Endothelial cell of umbilical vein (primary cell): ENCODE measurements around the gene CBFA2T3. TPM values are rescaled to one million over a fixed set of nuclear protein-coding genes. Genes with fewer than 3 reads are reported as not detected.

Experiments used
- BruUV-seq: library from RNA; stranded (reverse); fragments of 400-500 nt; replicated peaks from 2 replicates; lab custom pipeline; 2021; lab: Mats Ljungman, UMichigan
- CTCF ChIA-PET: fragments of 300-600, 350-600 bp; sonication (Branson Sonifier 250); formaldehyde crosslinking; loops from one replicate; lab custom pipeline; 2021; ENCODE audit warnings: antibody characterized with exemption, inconsistent platforms; lab: Charles Lee
- POLR2A ChIA-PET: fragments of 300-600, 350-600 bp; sonication (Branson Sonifier 250); formaldehyde crosslinking; loops from one replicate; lab custom pipeline; 2021; ENCODE audit warnings: antibody characterized with exemption, inconsistent platforms; lab: Charles Lee
- DNase-seq: peaks from one replicate; pipeline ENCODE4 v3.0.0-alpha.2; 2011; ENCODE audit warnings: low read depth, low spot score
- FAIRE-seq: peaks from 2 replicates; lab custom pipeline; 2011; peaks lifted over from hg19 to GRCh38; lab: Jason Lieb, UNC
- H2AFZ ChIP-seq: 2 replicates; pipeline ENCODE4 v1.6.0; 2012; ENCODE audit warnings: low read depth, low read length, control low read depth, inconsistent platforms
- H3K27ac ChIP-seq: 2 replicates; pipeline ENCODE4 v1.5.1; 2011; ENCODE audit warnings: low read depth, mild to moderate bottlenecking, control low read depth, low read length, moderate library complexity; ENCODE audit not compliant: insufficient read depth
- H3K27me3 ChIP-seq, 2 experiments: 2 replicates each; pipeline versions ENCODE4 v1.6.0 to v1.6.1; 2011; ENCODE audit warnings: low read length in 2 of 2, mixed read lengths in 1 of 2; ENCODE audit not compliant: control insufficient read depth in 2 of 2, insufficient read depth in 2 of 2
- H3K36me3 ChIP-seq, 2 experiments: 2 replicates in 1 of 2; 3 replicates in 1 of 2; pipeline ENCODE4 v1.5.1; 2011; ENCODE audit warnings: low read length in 2 of 2, mild to moderate bottlenecking in 1 of 2, moderate library complexity in 1 of 2; ENCODE audit not compliant: control insufficient read depth in 2 of 2, insufficient read depth in 2 of 2; ENCODE audit errors: extremely low read depth in 1 of 2
- H3K4me1 ChIP-seq: 3 replicates; pipeline ENCODE4 v1.5.1; 2011; ENCODE audit warnings: mild to moderate bottlenecking, low read length; ENCODE audit not compliant: control insufficient read depth, insufficient read depth; ENCODE audit errors: extremely low read depth
- H3K4me2 ChIP-seq: 2 replicates; pipeline ENCODE4 v1.6.1; 2011; ENCODE audit warnings: low read length, control low read depth, mixed read lengths; ENCODE audit not compliant: insufficient read depth
- H3K4me3 ChIP-seq, 3 experiments: fragments of 200-600 bp in 1 of 3; sonication (generic), shearing (Covaris generic) in 1 of 3; replicated peaks in 1 of 3; 2 replicates each; pipeline ENCODE4 v1.5.1; 2011 to 2016; ENCODE audit warnings: control low read depth in 3 of 3, low read length in 3 of 3, mild to moderate bottlenecking in 2 of 3, inconsistent platforms in 1 of 3, low read depth in 1 of 3, moderate library complexity in 1 of 3; ENCODE audit not compliant: insufficient read depth in 1 of 3
- H3K79me2 ChIP-seq: 2 replicates; pipeline ENCODE4 v1.6.0; 2012; ENCODE audit warnings: low read length, inconsistent platforms; ENCODE audit not compliant: control insufficient read depth, insufficient read depth
- H3K9ac ChIP-seq: replicated peaks from 2 replicates; pipeline ENCODE3; 2011; ENCODE audit warnings: low read length, control low read depth; ENCODE audit not compliant: insufficient read depth; ENCODE audit errors: extremely low read depth
- H3K9me1 ChIP-seq: replicated peaks from 3 replicates; pipeline ENCODE4 v1.6.0; 2011; ENCODE audit warnings: mild to moderate bottlenecking, low read length; ENCODE audit not compliant: control insufficient read depth, insufficient read depth; ENCODE audit errors: extremely low read depth
- H3K9me3 ChIP-seq: replicated peaks from 2 replicates; pipeline ENCODE4 v1.5.1; 2012; ENCODE audit warnings: low read length, inconsistent platforms; ENCODE audit not compliant: control insufficient read depth, insufficient read depth
- H4K20me1 ChIP-seq: replicated peaks from 2 replicates; pipeline ENCODE3; 2011; ENCODE audit warnings: mild to moderate bottlenecking, low read length; ENCODE audit not compliant: control insufficient read depth, insufficient read depth; ENCODE audit errors: extremely low read depth
- EZH2 ChIP-seq: IDR thresholded peaks from 2 replicates; pipeline ENCODE4 v1.6.1; 2012; ENCODE audit warnings: borderline replicate concordance, low read depth, mild to moderate bottlenecking, moderate library complexity, low read length, inconsistent platforms; ENCODE audit not compliant: severe bottlenecking
- FOS ChIP-seq: IDR thresholded peaks from 2 replicates; pipeline ENCODE4 v1.6.1; 2011; ENCODE audit warnings: mild to moderate bottlenecking, low read length, moderate library complexity, borderline replicate concordance; ENCODE audit not compliant: insufficient read depth
- GATA2 ChIP-seq: IDR thresholded peaks from 2 replicates; pipeline ENCODE4 v1.7.0; 2011; ENCODE audit warnings: low read depth, mild to moderate bottlenecking, moderate library complexity, mixed read lengths, low read length; ENCODE audit not compliant: insufficient read length, insufficient read depth
- JUN ChIP-seq: IDR thresholded peaks from 2 replicates; pipeline ENCODE4 v1.6.1; 2011; ENCODE audit warnings: borderline replicate concordance, low read depth; ENCODE audit not compliant: insufficient read length, insufficient read depth
- MYC ChIP-seq: IDR thresholded peaks from one replicate; pipeline ENCODE4 v1.6.1; 2011; ENCODE audit warnings: mild to moderate bottlenecking, low read depth, low read length
- POLR2A ChIP-seq: IDR thresholded peaks from 2 replicates; pipeline ENCODE4 v1.6.1; 2012; ENCODE audit warnings: low read depth, mild to moderate bottlenecking, control low read depth, low read length
- POLR2AphosphoS5 ChIP-seq: IDR thresholded peaks from 2 replicates; pipeline ENCODE4 v1.6.1; 2012; ENCODE audit warnings: low read depth, mild to moderate bottlenecking, control low read depth, low read length, moderate library complexity; ENCODE audit not compliant: insufficient read depth
- dilution Hi-C: fragments of 300-500 bp; cut with MboI; formaldehyde crosslinking; loops from one replicate; pipeline ENCODE4 v1.15.0; 2019; ENCODE audit warnings: low sequenced_read_pairs; ENCODE audit not compliant: extremely low pct_ligation_motif_present
- intact Hi-C: fragments of 100-400 bp; cut with micrococcal nuclease; formaldehyde crosslinking; loops from one replicate; pipeline ENCODE4 v1.10.0; 2022
- polyA plus RNA-seq, 4 experiments: library from polyadenylated mRNA; depleted of rRNA in 3 of 4; stranded (reverse) in 3 of 4; unstranded in 1 of 4; fragments of >200 nt; gene quantifications; 2 replicates each; pipeline versions ENCODE4 v1.2.1 to v1.2.3, GENCODE V29; 2011 to 2012; ENCODE audit warnings: missing spikeins in 1 of 4
- total RNA-seq: library from RNA; stranded (reverse); gene quantifications from 2 replicates; pipeline ENCODE4 v1.2.3, GENCODE V29; 2021
- TF ChIP-seq, protein P1 (sequence below): IDR thresholded peaks from 2 replicates; pipeline ENCODE4 v1.6.1; 2011; ENCODE audit not compliant: insufficient read depth, insufficient read length
- TF ChIP-seq, protein P2 (sequence below), 2 donors: IDR thresholded peaks; 1 replicate in 1 of 2; 2 replicates in 1 of 2; pipeline ENCODE4 v1.5.1; 2011; ENCODE audit warnings: low read length in 2 of 2, mild to moderate bottlenecking in 2 of 2, moderate library complexity in 2 of 2, control low read depth in 1 of 2, inconsistent platforms in 1 of 2, low read depth in 1 of 2; ENCODE audit not compliant: insufficient read depth in 1 of 2; ENCODE audit errors: extremely low read depth in 1 of 2

The CBFA2T3 gene
- total and polyA plus RNA-seq, 2 donors (not counting 3 experiments of a cell fraction or from before 2014, with no cell fraction given) = not detected

DNA sequence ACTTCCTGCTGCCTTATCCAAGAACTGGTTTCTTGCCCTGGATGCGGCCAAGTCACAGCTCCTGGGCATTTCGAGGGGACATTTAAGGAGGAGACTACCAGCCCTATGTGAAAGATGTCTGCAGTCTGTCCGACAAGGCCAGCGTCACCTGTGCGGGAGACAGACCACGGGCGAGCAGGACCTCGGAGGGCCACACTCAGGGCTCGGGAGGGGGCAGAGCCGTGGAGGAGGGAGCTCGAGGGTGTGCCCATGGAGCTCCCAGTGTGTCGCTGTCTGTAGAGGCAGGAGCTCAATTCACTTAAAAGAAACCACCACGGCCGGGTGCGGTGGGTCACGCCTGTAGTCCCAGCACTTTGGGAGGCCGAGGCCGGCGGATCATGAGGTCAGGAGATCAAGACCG lies 33.3 kb downstream of the CBFA2T3 start:
- FAIRE-seq = no peak
- ChIA-PET CTCF (interaction anchor here (0.8 to 1.6 kb wide), 2 partner anchors 223 to 272 kb away, joined by 3 to 5 read pairs; no protein-coding TSS in a partner anchor), POLR2A (no interaction called here)
- intact Hi-C loops (loop anchor here (5.0 kb wide), 2 partner anchors 224 to 344 kb away; no protein-coding TSS in a partner anchor), dilution Hi-C loops (no loop called here)
- Histone ChIP-seq H3K9me1 (no peaks in the 10 kb centered on the region), H2AFZ (no peak overlapping the region), H3K4me2 (no peak overlapping the region), H3K4me3 (no peak overlapping the region), H3K27ac (no peak overlapping the region), H3K4me1 (no peaks in the 10 kb centered on the region), H3K27me3 (peaks cover 20 to 27% of the 10 kb centered on the region in 2 experiments), H3K9me3 (no peaks in the 10 kb centered on the region), H3K79me2 (no peaks in the 10 kb centered on the region), H3K36me3 (no peaks in the 10 kb centered on the region), H3K9ac (no peak overlapping the region), H4K20me1 (no peaks in the 10 kb centered on the region)
- TF ChIP-seq, protein P1, sequence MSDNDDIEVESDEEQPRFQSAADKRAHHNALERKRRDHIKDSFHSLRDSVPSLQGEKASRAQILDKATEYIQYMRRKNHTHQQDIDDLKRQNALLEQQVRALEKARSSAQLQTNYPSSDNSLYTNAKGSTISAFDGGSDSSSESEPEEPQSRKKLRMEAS = no peak
- TF ChIP-seq, protein P2, sequence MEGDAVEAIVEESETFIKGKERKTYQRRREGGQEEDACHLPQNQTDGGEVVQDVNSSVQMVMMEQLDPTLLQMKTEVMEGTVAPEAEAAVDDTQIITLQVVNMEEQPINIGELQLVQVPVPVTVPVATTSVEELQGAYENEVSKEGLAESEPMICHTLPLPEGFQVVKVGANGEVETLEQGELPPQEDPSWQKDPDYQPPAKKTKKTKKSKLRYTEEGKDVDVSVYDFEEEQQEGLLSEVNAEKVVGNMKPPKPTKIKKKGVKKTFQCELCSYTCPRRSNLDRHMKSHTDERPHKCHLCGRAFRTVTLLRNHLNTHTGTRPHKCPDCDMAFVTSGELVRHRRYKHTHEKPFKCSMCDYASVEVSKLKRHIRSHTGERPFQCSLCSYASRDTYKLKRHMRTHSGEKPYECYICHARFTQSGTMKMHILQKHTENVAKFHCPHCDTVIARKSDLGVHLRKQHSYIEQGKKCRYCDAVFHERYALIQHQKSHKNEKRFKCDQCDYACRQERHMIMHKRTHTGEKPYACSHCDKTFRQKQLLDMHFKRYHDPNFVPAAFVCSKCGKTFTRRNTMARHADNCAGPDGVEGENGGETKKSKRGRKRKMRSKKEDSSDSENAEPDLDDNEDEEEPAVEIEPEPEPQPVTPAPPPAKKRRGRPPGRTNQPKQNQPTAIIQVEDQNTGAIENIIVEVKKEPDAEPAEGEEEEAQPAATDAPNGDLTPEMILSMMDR (IDR thresholded peaks at IDR 0.05; ENCODE audit: extremely low read depth in 1 of 2, insufficient read depth in 1 of 2, low read depth in 1 of 2, low read length in 2 of 2) = no peak
- TF ChIP-seq GATA2 (no peak), MYC (no peak), FOS (no peak), POLR2A (no peak), EZH2 (no peak), JUN (no peak), POLR2AphosphoS5 (no peak)
- no TSS peak for BruUV-seq
- no peak for DNase-seq
